Measurements from ENCODE around the gene PLEKHG7.

DNA sequence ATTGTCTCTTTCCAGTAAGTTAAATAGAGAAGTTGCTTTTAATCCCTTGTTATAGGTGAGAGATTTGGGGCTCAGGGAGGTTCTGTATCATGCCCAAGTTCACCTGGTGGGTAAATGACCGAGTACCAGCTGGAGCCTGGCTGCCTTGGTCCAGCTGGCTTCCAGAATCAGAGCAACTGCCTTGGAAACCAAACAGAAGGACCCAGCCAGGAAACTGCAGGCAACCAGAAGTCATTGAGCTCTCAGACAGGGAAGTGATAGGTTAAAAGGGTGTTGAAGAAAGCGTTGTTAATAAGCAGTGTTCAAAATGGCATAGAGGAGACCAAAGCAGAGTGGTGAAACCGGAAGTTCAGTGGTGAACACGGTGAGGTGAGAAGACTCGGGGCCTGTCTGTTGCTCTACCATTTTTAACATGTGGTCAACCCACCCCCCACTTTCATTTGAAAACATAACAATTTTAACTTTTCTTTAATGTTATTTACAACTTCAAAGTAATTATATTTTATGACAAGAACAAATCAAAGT is 54.9 kb downstream of the PLEKHG7 start:
- no peak for TF ChIP-seq POLR2A (conservative IDR thresholded peaks at IDR 0.05)
- TF ChIP-seq TRIM28 (IDR thresholded peaks at IDR 0.05), result no peak
- no peak for TF ChIP-seq NFXL1 (CRISPR knock-in tag; IDR thresholded peaks at IDR 0.05)
- TF ChIP-seq, protein P1, sequence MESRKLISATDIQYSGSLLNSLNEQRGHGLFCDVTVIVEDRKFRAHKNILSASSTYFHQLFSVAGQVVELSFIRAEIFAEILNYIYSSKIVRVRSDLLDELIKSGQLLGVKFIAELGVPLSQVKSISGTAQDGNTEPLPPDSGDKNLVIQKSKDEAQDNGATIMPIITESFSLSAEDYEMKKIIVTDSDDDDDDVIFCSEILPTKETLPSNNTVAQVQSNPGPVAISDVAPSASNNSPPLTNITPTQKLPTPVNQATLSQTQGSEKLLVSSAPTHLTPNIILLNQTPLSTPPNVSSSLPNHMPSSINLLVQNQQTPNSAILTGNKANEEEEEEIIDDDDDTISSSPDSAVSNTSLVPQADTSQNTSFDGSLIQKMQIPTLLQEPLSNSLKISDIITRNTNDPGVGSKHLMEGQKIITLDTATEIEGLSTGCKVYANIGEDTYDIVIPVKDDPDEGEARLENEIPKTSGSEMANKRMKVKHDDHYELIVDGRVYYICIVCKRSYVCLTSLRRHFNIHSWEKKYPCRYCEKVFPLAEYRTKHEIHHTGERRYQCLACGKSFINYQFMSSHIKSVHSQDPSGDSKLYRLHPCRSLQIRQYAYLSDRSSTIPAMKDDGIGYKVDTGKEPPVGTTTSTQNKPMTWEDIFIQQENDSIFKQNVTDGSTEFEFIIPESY (CRISPR knock-in tag; IDR thresholded peaks at IDR 0.05), result no peak
- no peak for TF ChIP-seq ARID3A (IDR thresholded peaks at IDR 0.05; ENCODE audit: borderline replicate concordance, low read depth, low read length)
- no peak for TF ChIP-seq ZNF79 (CRISPR knock-in tag; IDR thresholded peaks at IDR 0.05; ENCODE audit: low read depth)
- no peak for TF ChIP-seq UBTF (IDR thresholded peaks at IDR 0.05; ENCODE audit: borderline replicate concordance in 1 of 2, low read depth in 2 of 2, low read length in 2 of 2)
- no peak for TF ChIP-seq CEBPB (tag; IDR thresholded peaks at IDR 0.05)
- TF ChIP-seq JUND (IDR thresholded peaks at IDR 0.05; ENCODE audit: borderline replicate concordance, low read depth, low read length), result no peak
- no peak for TF ChIP-seq JUND (tag; IDR thresholded peaks at IDR 0.05; ENCODE audit: borderline replicate concordance, low read depth, low read length)
- TF ChIP-seq RBM34 (IDR thresholded peaks at IDR 0.05; ENCODE audit: borderline replicate concordance, insufficient read depth, low read length), result no peak
- no peak for TF ChIP-seq SMC3 (conservative IDR thresholded peaks at IDR 0.05; ENCODE audit: insufficient read depth, low read depth, low read length)
